ENCODE results near the gene RGS13.

- TF ChIP-seq POLR2A (IDR thresholded peaks at IDR 0.05; ENCODE audit: low read length) (no peak), GATA1 (IDR thresholded peaks at IDR 0.05; ENCODE audit: low read depth, low read length) (no peak)
These were observed 24.7 kb downstream of the RGS13 start for GRCh38 chr1:192660613-192661012.

Measured in erythroblast (primary cell).